IPS-NIHi7 (cell line): ENCODE results near the gene MTOR.
A peak's percentile ranks its signal among the peaks of the same experiment; 100 is the strongest.
"Not testable (repeated sequence)": the region's sequence is repeated elsewhere in the genome, so short reads cannot be mapped to it uniquely, and the experiment has no call there.

Source experiments
- DNase-seq: peaks from one replicate; pipeline ENCODE4 v3.0.0; 2012; ENCODE audit warnings: mixed read lengths; ENCODE audit errors: extremely low spot score

Gene MTOR

GRCh38 chr1:11109047-11109760 is 153.1 kb downstream of the MTOR start:
- no peak for DNase-seq

GRCh38 chr1:11107599-11107998 is 154.8 kb downstream of the MTOR start:
- DNase-seq = no peak

GRCh38 chr1:11105586-11105985 is 156.8 kb downstream of the MTOR start:
- no peak for DNase-seq

GRCh38 chr1:11101347-11101746 is 161.0 kb downstream of the MTOR start:
- no peak for DNase-seq

- DNase-seq = not testable (repeated sequence)
Measured at GRCh38 chr1:11100806-11101205, 161.5 kb downstream of the MTOR start.

GRCh38 chr1:11100149-11100493 is 162.2 kb downstream of the MTOR start:
- no peak for DNase-seq

GRCh38 chr1:11099310-11100148 is 162.8 kb downstream of the MTOR start, which contains the start of gene EXOSC10:
EXOSC10 (minus strand) TSS chr1:11099869; CDS start chr1:11099831, 38 bp downstream.
- peak; percentile 100 for DNase-seq

GRCh38 chr1:11098931-11099309 is 163.4 kb downstream of the MTOR start:
- no peak for DNase-seq

- DNase-seq = not testable (repeated sequence)
Measured at GRCh38 chr1:11083784-11084183, 178.6 kb downstream of the MTOR start.

GRCh38 chr1:11080931-11081330 is 181.4 kb downstream of the MTOR start:
- no peak for DNase-seq

- DNase-seq = no peak
Measured at GRCh38 chr1:11078631-11079030, 183.7 kb downstream of the MTOR start.

GRCh38 chr1:11073398-11073797 is 189.0 kb downstream of the MTOR start:
- not testable (repeated sequence) for DNase-seq

- no peak for DNase-seq
Measured at GRCh38 chr1:11072216-11072917, 190.0 kb downstream of the MTOR start.

- no peak for DNase-seq
Measured at GRCh38 chr1:11071463-11072215, 190.7 kb downstream of the MTOR start.

GRCh38 chr1:11070876-11071275 is 191.5 kb downstream of the MTOR start:
- DNase-seq = no peak

- DNase-seq = no peak
Measured at GRCh38 chr1:11068600-11069473, 193.5 kb downstream of the MTOR start.

GRCh38 chr1:11067716-11068599 is 194.4 kb downstream of the MTOR start:
- DNase-seq = no peak

GRCh38 chr1:11065796-11066195 is 196.6 kb downstream of the MTOR start:
- DNase-seq = no peak

- DNase-seq = no peak
Measured at GRCh38 chr1:11064942-11065341, 197.4 kb downstream of the MTOR start.
